Fibroblast of lung (primary cell): ENCODE data around the gene NEDD4L. TPM values are rescaled to one million over a fixed set of nuclear protein-coding genes. Genes with fewer than 3 reads are reported as not detected.

ENCODE experiments used
- DNase-seq, 2 donors: peaks; one replicate each; pipeline versions ENCODE4 v3.0.0 to v3.0.0-alpha.2; 2010; ENCODE audit warnings: low read depth in 2 of 2
- H2AFZ ChIP-seq: 2 replicates; pipeline ENCODE4 v1.5.1; 2012; ENCODE audit warnings: low read length, control low read depth, inconsistent platforms
- H3K27ac ChIP-seq: 2 replicates; pipeline ENCODE4 v1.5.1; 2011; ENCODE audit warnings: low read length, control low read depth; ENCODE audit not compliant: insufficient read depth
- H3K27me3 ChIP-seq: 2 replicates; pipeline ENCODE4 v1.5.1; 2011; ENCODE audit warnings: mild to moderate bottlenecking, low read length; ENCODE audit not compliant: control insufficient read depth, insufficient read depth
- H3K36me3 ChIP-seq: 2 replicates; pipeline ENCODE4 v1.5.1; 2011; ENCODE audit warnings: low read length; ENCODE audit not compliant: control insufficient read depth, insufficient read depth
- H3K4me1 ChIP-seq: 2 replicates; pipeline ENCODE4 v1.5.1; 2011; ENCODE audit warnings: low read length; ENCODE audit not compliant: control insufficient read depth, insufficient read depth; ENCODE audit errors: extremely low read depth
- H3K4me2 ChIP-seq: 2 replicates; pipeline ENCODE4 v1.5.1; 2011; ENCODE audit warnings: low read length, control low read depth; ENCODE audit not compliant: insufficient read depth; ENCODE audit errors: extremely low read depth
- H3K4me3 ChIP-seq, 4 experiments: fragments of 200-600 bp in 1 of 4; sonication (generic) in 1 of 4; replicated peaks in 1 of 4; 2 replicates each; pipeline ENCODE4 v1.5.1; 2011 to 2016; ENCODE audit warnings: low read length in 4 of 4, low read depth in 3 of 4, mild to moderate bottlenecking in 3 of 4, control low read depth in 2 of 4, inconsistent platforms in 1 of 4, mixed read lengths in 1 of 4; ENCODE audit not compliant: insufficient read depth in 1 of 4; ENCODE audit errors: control extremely low read depth in 1 of 4
- H3K79me2 ChIP-seq: 2 replicates; pipeline ENCODE4 v1.5.1; 2012; ENCODE audit warnings: mild to moderate bottlenecking, low read length, inconsistent platforms; ENCODE audit not compliant: control insufficient read depth, insufficient read depth
- H3K9ac ChIP-seq: 2 replicates; pipeline ENCODE4 v1.5.1; 2011; ENCODE audit warnings: mild to moderate bottlenecking, low read length, control low read depth; ENCODE audit not compliant: insufficient read depth
- H3K9me3 ChIP-seq: 2 replicates; pipeline ENCODE4 v1.5.1; 2012; ENCODE audit warnings: low read depth, low read length; ENCODE audit not compliant: control insufficient read depth, insufficient read depth
- H4K20me1 ChIP-seq: 2 replicates; pipeline ENCODE4 v1.5.1; 2011; ENCODE audit warnings: low read length; ENCODE audit not compliant: control insufficient read depth, insufficient read depth; ENCODE audit errors: extremely low read depth
- EZH2 ChIP-seq: IDR thresholded peaks from 2 replicates; pipeline ENCODE4 v1.5.1; 2012; ENCODE audit warnings: low read length, control low read depth, mild to moderate bottlenecking; ENCODE audit errors: missing control alignments
- polyA plus RNA-seq, 2 donors: library from polyadenylated mRNA; depleted of rRNA in 1 of 2; stranded (reverse) in 1 of 2; unstranded in 1 of 2; fragments of >200 nt; gene quantifications; 2 replicates each; pipeline ENCODE4 v1.2.1, GENCODE V29; 2011 to 2012; ENCODE audit warnings: missing spikeins in 1 of 2
- total RNA-seq: library from RNA; depleted of rRNA; stranded (reverse); fragments of >200 nt; gene quantifications from 2 replicates; pipeline ENCODE4 v1.2.1, GENCODE V29; 2014
- TF ChIP-seq, protein P1 (sequence below), 2 donors: IDR thresholded peaks in 1 of 2; conservative IDR thresholded peaks in 1 of 2; 1 replicate in 1 of 2; 2 replicates in 1 of 2; pipeline ENCODE4 v1.5.1; 2011 to 2012; ENCODE audit warnings: low read length in 2 of 2, control low read depth in 1 of 2, inconsistent platforms in 1 of 2, low read depth in 1 of 2, mild to moderate bottlenecking in 1 of 2

The NEDD4L gene
- total and polyA plus RNA-seq, 2 donors (not counting 1 experiment from before 2014, with no cell fraction given) = 5.5 to 18.7 TPM

DNA sequence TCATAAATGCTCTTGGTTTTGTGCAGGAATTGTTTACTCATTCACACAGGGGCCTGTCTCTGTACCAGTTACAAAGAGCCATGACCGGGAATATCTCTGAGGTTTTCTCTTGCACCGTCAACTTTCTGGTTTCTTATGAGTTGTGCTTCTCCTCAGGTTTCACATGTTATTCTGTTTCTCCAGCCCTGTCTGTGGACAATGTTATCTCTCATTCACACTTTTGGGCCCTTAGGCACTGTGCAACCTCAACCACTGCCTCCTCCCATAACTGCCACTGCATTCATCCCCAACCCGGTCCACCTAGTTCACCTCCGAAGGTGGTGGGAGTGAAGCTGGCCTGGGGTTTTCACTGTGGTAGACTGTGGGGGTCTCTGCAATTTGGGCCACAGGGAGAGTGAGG, 22.5 kb upstream of the NEDD4L start:
- no peak for TF ChIP-seq EZH2
- TF ChIP-seq, protein P1, sequence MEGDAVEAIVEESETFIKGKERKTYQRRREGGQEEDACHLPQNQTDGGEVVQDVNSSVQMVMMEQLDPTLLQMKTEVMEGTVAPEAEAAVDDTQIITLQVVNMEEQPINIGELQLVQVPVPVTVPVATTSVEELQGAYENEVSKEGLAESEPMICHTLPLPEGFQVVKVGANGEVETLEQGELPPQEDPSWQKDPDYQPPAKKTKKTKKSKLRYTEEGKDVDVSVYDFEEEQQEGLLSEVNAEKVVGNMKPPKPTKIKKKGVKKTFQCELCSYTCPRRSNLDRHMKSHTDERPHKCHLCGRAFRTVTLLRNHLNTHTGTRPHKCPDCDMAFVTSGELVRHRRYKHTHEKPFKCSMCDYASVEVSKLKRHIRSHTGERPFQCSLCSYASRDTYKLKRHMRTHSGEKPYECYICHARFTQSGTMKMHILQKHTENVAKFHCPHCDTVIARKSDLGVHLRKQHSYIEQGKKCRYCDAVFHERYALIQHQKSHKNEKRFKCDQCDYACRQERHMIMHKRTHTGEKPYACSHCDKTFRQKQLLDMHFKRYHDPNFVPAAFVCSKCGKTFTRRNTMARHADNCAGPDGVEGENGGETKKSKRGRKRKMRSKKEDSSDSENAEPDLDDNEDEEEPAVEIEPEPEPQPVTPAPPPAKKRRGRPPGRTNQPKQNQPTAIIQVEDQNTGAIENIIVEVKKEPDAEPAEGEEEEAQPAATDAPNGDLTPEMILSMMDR (conservative IDR thresholded peaks at IDR 0.05 in 1 of 2, IDR thresholded peaks at IDR 0.05 in 1 of 2; ENCODE audit: low read depth in 1 of 2, low read length in 2 of 2) = no peak
- H3K4me3 ChIP-seq = no peak overlapping the region
- no peaks in the 10 kb centered on the region for H4K20me1 ChIP-seq
- H3K9me3 ChIP-seq = no peaks in the 10 kb centered on the region
- no peak for DNase-seq
- H3K79me2 ChIP-seq = no peaks in the 10 kb centered on the region
- no peaks in the 10 kb centered on the region for H3K27me3 ChIP-seq
- H3K4me1 ChIP-seq = no peaks in the 10 kb centered on the region
- H3K27ac ChIP-seq = no peak overlapping the region
- H3K9ac ChIP-seq = no peak overlapping the region
- H3K36me3 ChIP-seq = no peaks in the 10 kb centered on the region
- H2AFZ ChIP-seq = no peak overlapping the region
- no peak overlapping the region for H3K4me2 ChIP-seq

DNA sequence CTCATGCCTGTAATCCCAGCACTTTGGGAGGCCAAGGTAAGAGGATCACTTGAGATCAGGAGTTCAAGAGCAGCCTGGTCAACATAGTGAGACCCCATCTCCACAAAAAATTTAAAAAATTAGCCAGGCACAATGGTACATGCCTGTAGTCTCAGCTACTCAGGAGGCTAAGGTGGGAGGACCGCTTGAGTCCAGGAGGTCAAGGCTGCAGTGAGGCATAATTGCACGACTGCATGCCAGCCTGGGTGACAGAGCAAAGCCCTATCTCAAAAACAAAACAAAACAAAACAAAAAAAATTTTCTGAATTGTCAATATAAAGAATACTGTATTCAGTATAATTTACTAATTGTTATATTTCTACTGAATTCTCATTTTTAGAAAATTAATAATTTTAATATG, 20.9 kb upstream of the NEDD4L start:
- no peak overlapping the region for H3K4me3 ChIP-seq
- H3K9me3 ChIP-seq = no peaks in the 10 kb centered on the region
- no peak overlapping the region for H2AFZ ChIP-seq
- no peak for TF ChIP-seq EZH2
- TF ChIP-seq, protein P1 (conservative IDR thresholded peaks at IDR 0.05 in 1 of 2, IDR thresholded peaks at IDR 0.05 in 1 of 2; ENCODE audit: low read depth in 1 of 2, low read length in 2 of 2) = no peak
- no peak overlapping the region for H3K4me2 ChIP-seq
- DNase-seq = no peak
- no peaks in the 10 kb centered on the region for H3K79me2 ChIP-seq
- H3K36me3 ChIP-seq = no peaks in the 10 kb centered on the region
- no peaks in the 10 kb centered on the region for H4K20me1 ChIP-seq
- no peaks in the 10 kb centered on the region for H3K27me3 ChIP-seq
- no peak overlapping the region for H3K9ac ChIP-seq
- no peak overlapping the region for H3K27ac ChIP-seq
- no peaks in the 10 kb centered on the region for H3K4me1 ChIP-seq

DNA sequence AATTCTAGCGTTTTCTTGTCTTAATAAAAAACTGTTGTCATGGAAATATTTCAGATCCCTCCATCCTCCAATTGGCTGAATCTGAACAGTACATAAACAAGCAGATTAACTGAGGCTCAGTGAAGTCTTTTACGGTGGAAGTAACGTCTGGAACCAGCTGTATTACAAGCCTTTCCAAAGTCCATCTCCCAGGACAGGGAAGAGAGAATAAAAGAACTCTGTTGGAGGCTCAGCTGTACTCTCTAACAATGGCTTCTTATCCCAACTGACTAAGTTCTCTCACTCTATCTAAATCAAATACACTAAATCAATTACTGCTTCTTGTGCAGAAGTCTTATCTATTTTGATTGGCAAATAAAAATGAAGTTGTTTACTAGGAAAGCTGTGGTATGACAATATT, 19.9 kb upstream of the NEDD4L start:
- no peaks in the 10 kb centered on the region for H3K36me3 ChIP-seq
- no peak overlapping the region for H3K9ac ChIP-seq
- no peak for DNase-seq
- no peaks in the 10 kb centered on the region for H3K9me3 ChIP-seq
- H3K4me1 ChIP-seq = no peaks in the 10 kb centered on the region
- H3K27ac ChIP-seq = no peak overlapping the region
- no peaks in the 10 kb centered on the region for H4K20me1 ChIP-seq
- no peak overlapping the region for H3K4me2 ChIP-seq
- H3K27me3 ChIP-seq = no peaks in the 10 kb centered on the region
- TF ChIP-seq EZH2 = no peak
- no peak overlapping the region for H3K4me3 ChIP-seq
- no peaks in the 10 kb centered on the region for H3K79me2 ChIP-seq
- no peak overlapping the region for H2AFZ ChIP-seq
